Activated T-cell treated with anti-CD3 and anti-CD28 coated beads for 24 hours (primary cell): ENCODE results near the gene ST6GALNAC2.
"Not testable (repeated sequence)": the region's sequence is repeated elsewhere in the genome, so short reads cannot be mapped to it uniquely, and the experiment has no call there.

Experiments
- DNase-seq: peaks from one replicate; pipeline ENCODE4 v3.0.0-alpha.2; 2020; ENCODE audit warnings: low read depth

Gene ST6GALNAC2

GRCh38 chr17:76540381-76541300 lies 45.0 kb downstream of the ST6GALNAC2 start:
- no peak for DNase-seq

DNA sequence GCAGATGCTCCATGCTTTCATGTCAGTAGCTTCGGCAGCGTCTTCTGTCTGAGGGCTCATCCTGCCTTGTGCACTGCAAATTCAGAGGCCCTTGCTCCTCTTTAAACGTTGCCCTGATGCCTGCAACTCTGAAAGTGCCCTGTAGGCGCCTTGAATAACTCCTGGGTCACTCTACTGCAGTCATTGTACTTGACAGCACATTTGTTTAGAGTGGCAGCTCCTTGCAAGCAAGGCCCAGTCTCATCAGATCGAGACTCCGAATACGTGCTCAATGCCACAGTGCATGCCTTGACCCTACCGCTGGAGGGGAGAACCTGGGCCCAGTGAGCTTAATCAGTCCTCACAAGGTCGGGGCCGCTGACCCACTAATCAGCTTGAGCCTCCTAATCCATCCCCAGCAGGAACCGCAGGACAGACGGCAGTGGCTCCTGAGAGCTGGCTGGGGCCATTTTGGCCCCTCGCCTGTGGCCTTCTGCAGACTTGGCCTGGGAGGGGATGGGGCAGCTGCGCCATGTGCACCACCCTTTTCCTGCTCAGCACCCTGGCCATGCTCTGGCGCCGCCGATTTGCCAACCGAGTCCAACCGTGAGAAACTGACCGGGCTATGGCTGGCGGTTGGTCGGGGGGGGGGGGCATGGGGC lies 45.9 kb downstream of the ST6GALNAC2 start, which contains the start of gene PRCD:
TSS of gene PRCD (plus strand) at position 414 of the 641 bp plus-strand sequence. CDS start at position 512, 98 bp downstream.
- DNase-seq = no peak

DNA sequence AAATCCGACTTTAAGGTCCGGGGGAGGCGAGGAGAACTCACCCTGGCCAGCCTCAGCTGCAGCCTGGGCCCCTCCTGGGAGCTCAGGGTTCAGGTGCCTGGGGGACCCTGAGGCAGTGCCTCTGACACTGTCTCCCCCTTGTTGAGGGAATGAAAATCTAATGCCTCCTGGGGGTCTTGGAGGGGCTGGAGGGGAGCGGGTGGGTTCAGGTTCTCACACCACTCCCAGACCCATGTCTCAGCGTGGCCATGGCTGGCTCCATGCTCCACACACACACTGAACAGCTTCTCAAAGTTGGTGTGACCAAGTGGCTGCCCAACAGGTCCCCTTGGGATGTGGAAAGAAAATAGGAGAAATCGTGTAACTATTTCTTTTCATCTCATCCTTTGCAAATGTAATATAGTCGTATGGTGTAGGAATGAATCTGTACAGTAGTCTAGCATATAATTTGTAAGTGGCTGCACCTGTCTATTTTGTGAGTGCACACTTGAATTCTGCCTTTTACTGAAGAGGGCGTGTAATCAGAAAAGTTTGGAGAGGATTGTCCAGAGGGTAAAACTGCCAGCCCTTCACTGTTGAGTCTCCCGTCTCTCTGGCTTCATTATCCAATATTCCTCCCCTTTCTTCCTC lies 46.6 kb downstream of the ST6GALNAC2 start:
- no peak for DNase-seq

- DNase-seq = no peak
Observed at GRCh38 chr17:76538281-76538931, 47.3 kb downstream of the ST6GALNAC2 start.

- DNase-seq = no peak
Observed at GRCh38 chr17:76537578-76538280, 47.9 kb downstream of the ST6GALNAC2 start, which contains the start of gene CYGB. Gene CYGB, minus strand, starts transcription at chr17:76537709. Its CDS starts 167 bp downstream, at chr17:76537542.

DNA sequence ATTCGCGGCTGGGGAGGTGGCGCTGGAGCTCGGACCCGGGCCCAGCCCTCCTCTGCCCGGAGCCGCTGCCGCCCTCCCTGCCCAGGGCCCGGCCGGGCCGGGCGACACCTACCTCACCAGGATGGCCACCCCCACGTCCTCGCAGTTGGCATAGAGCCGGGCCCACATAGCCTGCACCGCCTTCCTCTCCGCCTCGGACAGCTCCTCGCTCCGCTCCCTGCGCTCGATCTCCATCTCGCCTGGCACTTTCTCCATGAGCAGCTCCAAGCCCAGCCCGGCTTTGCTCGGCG lies 48.4 kb downstream of the ST6GALNAC2 start:
- DNase-seq = no peak

DNA sequence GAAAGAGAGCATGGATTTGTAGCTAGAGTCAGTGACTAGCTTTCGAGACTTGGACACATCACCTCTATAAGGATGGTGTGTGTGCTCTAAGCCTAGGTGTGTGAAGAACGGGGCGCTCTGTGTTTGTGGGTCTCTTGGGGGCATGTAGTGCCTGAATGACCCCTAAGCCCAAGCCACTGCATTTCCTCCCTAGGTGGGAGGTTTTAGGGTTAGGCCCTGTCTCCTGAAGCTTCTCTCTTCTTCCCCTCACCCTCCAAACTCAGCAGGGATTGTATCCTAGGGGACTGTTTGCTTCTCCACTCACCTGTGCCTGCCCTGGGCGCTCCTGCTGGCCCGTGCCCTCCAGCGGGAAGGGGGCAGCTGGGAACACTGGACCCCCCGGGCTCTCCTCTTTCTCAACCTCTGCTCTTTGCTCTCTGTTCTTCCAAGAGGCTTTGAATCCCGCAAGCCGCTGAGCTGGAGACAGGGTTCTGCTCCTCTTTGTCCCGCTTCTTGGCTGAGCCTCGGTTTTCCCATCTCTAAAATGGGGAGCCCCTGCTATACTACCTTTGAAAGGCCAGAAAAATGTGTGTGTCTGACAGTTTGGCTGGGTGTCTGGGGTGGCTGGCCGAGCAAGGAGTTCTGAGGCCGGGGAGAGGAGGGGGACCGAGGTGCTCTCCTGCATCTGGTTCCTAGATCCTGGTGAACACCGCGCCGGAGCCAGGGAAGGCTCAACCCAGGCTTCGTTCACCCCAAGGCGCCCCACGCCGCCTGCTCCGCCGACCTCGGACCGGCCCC lies 49.0 kb downstream of the ST6GALNAC2 start:
- DNase-seq = no peak

DNA sequence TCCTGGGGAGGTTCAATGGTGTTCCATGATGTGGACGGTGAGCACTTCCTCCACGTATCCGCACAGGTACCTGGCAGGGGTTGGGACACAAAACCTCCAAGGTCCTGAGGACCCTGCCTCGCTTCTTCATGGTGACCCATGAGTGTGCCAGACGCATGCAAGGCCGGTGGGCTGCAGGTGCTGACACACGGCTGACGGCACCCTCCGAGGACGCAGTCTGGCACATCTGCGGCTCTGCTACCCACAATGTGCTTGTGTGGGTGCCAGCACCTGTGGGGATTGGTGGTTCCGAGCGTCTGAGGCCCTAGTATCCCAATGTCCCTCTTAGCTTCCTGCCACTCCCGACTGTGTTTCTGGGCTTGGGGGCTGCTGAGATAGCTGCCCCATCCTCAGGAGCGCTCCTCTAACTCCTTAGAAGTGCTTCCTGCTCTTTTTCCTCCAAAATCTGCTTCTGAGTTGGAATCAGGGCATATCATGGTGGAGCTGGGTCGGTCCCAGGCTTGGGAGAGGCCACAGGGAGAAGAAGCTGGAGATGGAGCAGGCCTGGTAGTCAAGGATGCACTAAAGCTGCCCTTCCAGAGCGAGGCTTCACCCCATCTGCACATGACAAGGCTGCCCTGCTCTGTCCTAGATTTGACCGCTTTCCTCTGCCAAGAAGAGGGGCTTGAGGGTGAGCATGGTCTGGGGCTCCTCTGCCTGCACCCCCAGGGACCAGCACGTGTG lies 49.7 kb downstream of the ST6GALNAC2 start:
- no peak for DNase-seq

GRCh38 chr17:76534831-76535732 lies 50.6 kb downstream of the ST6GALNAC2 start:
- DNase-seq = no peak

- DNase-seq = not testable (repeated sequence)
Observed at GRCh38 chr17:76533640-76534359, 51.9 kb downstream of the ST6GALNAC2 start.

DNA sequence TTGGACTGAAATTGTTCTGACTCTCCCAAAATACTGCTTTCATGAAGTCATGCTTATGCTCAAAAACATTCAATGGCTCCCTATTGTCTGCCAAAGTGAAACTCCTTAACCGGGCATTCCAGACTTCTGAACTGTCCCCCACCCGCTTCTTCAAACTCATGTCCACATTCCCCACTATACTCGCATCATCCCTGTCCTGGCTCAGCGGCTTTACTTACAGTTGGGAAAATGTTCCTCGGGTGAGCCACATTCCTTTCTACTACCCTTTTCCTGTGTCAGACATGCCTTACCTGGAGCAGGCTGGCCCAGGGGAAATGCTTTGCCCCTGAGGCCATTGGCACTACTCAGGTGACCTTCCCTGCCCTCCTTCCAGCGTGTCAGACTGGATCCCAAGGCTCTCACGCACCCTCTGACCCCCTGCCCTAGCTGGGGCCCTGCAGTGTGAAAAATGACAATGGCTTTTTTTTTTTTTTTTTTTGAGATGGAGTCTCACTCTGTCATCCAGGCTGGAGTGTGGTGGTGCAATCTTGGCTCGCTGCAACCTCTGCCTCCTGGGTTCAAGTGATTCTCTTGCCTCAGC lies 53.5 kb downstream of the ST6GALNAC2 start:
- no peak for DNase-seq

GRCh38 chr17:76531486-76532038 lies 54.1 kb downstream of the ST6GALNAC2 start:
- no peak for DNase-seq

DNA sequence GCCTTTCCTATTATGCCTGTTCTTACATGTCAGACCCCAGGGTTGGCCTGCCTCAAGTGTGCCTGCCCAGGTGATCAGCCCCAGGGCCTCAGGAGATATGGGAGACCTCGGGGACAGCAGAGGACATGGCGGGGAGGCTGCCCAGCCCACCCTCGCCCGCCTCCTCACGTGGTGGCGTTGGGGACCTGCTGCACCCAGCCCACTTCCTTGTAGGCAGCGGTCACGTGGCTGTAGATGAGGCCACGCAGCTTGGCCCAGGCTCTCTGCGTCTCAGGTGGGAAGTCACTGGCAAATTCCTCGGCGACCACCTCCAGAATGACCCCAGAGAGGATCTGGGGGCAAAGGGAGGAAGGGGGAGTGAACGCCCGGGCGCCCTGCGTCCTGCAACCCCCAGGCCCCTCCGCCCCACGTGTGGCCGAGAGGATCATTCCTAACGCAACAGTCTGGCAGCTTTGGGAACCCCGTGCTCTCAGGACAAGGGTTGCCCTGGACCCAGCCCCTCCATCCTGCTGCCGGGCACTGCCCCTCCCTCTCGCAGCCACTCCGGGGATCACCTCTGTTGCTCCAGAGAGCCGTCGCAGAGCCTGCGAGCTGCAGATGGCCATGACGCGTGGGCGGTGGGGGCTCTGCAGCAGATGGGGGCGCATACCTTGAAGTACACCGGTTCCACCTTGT lies 54.7 kb downstream of the ST6GALNAC2 start:
- no peak for DNase-seq

DNA sequence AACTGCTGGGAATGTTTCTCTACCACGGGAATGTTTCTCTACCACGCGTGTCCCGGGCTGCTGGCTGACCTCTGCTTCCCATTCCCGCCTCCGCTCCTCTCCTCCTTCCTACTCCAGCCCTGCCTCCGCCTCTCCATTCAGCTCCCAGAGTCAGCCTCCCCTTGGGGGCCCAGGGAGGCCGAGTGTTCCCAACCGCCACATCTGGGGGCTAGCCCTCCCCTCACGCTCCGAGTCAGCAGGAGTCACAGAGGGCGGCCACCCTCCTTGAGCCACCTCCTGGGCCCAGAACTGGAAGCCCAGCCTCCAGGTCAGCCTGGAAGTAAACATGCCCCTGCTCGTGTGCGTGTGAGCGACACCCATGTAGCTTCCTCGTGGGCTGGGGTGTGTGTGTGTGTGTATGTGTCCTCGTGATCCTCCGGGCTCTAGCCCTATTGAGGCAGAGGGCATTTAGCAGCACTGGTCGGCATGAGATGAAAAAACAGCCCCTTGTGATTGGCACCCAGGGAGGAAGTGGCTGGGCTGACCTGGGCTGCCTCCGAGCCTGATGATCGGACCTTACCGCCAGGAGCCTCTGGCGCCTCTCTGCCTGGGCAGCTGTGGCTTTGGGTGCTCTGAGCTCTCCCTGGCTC lies 55.5 kb downstream of the ST6GALNAC2 start:
- DNase-seq = no peak

DNA sequence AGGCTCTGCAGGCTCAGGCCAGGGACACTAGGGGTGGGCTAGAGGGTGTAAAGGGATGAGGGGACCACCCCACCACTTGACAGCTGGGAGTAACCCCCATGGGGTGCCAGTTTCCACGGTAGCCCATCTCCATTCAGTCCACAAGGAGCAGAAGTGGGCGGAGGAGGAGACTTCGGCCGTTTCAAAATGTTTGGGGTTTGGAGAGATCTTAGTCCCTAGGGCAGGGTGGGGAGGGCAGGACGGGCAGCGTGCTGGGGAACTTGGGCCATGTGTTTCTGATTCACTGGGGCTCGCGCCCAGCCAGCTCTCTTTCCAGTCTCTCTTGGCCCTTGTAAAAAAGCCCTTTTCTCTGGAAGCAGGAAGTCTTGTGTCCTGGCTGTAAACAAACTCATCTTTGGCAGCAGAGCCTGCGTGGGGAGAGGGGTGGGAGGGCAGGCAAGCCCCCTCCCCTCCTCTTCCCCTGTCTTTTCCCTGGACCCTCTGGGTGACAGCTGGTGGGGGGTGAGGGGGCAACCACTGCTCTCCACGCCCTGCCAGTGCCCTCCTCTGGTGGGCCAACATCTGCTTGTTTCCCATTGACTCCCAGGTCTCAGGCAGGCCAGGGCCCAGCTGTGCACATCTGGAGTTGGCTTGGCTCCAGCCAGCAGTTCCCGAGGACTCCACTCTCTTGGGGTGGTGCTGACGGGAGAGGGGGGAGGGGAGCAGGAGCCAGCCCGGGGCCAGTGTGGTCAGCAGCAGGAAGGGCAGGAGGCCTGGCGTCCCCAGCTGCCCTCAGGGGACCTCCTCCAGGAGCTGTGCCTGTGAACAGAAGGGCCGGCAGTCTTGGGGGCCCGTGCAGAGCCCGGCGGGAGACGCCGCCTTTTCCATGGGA lies 56.2 kb downstream of the ST6GALNAC2 start:
- no peak for DNase-seq
